Subcutaneous adipose tissue (tissue), 4 donors: ENCODE data around the gene LCE6A. TPM values are rescaled to one million over a fixed set of nuclear protein-coding genes. Genes with fewer than 3 reads are reported as not detected.

Experiments used
- total RNA-seq, 4 donors: library from RNA; depleted of rRNA; stranded (reverse); fragments of >200 nt; gene quantifications; one replicate each; pipeline ENCODE4 v1.1.0, GENCODE V29; 2016
- TF ChIP-seq, protein P1 (sequence below): fragments of 450-650 bp; IDR thresholded peaks from one replicate; pipeline ENCODE4 v1.5.1; 2016; ENCODE audit warnings: low read depth, mild to moderate bottlenecking, control low read depth, antibody characterized with exemption, moderate library complexity

The LCE6A gene
- total RNA-seq, 4 donors from 2014 or later: not detected

- TF ChIP-seq, protein P1, sequence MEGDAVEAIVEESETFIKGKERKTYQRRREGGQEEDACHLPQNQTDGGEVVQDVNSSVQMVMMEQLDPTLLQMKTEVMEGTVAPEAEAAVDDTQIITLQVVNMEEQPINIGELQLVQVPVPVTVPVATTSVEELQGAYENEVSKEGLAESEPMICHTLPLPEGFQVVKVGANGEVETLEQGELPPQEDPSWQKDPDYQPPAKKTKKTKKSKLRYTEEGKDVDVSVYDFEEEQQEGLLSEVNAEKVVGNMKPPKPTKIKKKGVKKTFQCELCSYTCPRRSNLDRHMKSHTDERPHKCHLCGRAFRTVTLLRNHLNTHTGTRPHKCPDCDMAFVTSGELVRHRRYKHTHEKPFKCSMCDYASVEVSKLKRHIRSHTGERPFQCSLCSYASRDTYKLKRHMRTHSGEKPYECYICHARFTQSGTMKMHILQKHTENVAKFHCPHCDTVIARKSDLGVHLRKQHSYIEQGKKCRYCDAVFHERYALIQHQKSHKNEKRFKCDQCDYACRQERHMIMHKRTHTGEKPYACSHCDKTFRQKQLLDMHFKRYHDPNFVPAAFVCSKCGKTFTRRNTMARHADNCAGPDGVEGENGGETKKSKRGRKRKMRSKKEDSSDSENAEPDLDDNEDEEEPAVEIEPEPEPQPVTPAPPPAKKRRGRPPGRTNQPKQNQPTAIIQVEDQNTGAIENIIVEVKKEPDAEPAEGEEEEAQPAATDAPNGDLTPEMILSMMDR: no peak
Observed at GRCh38 chr1:152884085-152884484, 41.4 kb downstream of the LCE6A start.

DNA sequence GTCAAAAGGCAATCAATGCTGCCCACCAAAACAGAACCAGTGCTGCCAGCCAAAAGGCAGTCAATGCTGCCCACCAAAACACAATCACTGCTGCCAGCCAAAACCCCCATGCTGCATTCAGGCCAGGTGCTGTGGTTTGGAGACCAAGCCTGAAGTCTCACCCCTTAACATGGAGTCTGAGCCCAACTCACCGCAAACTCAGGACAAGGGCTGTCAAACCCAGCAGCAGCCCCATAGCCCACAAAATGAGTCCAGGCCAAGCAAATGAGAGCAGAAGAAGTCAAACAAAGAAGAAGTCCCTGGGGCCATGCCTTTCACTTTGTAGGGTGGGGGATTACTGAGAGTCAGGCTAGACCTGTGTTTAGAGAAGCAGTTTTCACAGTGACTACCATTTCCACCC, 41.9 kb downstream of the LCE6A start:
- TF ChIP-seq, protein P1: no peak

DNA sequence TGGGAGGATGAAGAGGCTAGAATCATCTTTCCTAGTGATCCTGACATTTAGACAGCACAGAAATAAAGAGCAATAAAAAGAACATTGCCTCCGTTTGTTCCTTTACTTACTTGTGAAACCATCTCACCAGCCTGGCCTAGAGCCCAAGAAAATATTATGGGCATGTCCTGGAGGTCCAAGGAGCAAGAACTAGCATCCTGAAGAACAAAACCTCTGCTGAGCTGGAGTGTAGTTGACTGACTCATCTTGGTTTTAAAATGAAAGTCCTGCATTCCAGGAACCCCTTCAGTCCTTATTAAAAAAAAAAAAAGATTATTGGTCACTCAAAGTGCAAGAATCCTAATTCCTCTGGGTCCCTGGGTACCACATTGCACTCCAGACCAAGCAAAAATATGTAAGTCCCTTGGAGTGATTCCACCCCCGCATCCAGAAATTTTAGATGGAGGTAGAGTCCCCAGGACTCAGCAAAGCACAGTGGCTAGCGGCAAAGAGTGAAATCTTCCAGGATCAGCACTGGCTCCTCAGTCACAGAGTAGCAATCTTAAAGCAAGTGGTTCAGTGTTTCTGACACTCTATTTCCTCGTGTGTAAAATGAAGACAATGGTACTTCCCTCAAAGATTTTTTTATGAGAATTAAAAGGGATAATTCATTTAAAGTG, 42.4 kb downstream of the LCE6A start:
- TF ChIP-seq, protein P1: no peak

DNA sequence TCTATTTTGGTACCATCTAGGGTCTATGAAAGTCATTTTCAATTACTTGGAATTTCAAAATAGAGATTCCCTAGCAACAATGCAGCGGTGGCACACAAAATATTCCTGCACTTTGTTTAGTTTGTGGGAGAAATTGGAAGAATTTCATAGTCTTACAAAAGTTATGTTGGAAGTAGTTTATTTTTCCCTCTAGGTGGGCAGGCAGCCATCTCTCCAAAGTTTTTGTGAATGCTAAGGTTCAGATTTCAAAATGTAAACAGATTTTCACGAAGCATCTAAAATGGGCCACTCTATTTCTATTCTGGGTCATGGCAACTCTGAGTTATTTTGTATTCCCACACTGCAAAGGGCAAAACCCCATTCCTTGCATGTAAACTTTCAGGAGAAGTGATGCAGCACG, 43.4 kb downstream of the LCE6A start:
- TF ChIP-seq, protein P1: no peak

DNA sequence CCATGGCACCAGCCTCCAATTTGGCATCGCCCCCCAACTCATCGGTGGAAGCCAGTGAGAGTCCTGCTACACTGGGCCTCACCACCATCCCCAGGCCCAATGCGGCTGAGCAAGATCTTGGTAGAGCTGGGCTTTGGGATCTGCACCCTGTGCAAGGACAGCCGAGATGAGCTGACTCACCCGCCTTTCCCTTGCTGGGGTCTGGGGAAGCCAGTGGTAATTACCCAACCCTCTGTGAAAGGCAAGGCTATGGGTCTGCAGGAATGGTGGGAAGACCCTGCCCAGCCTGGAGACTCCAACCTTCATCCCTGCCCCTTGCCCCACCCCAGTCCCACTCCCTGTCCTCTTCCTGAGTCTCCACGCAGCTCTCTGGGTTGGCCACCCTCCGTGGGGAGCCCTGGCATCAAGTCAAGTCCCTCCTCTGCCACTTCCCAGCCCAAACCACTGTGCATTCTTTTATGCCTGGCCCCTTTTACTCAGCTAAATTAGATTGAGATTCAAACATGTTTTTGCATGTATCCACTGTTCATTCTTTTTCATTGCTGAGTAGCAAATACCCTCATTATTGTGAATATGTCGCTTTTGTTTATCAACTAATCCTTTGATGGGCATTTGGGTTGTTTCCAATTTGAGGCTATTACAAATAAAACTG, 44.2 kb downstream of the LCE6A start:
- TF ChIP-seq, protein P1: no peak

GRCh38 chr1:152888126-152888525, 45.5 kb downstream of the LCE6A start:
- TF ChIP-seq, protein P1: no peak

Other genes with a start within 250 kb of the LCE6A start
- not detected for gene LCE3C, start 242.6 kb upstream of the LCE6A start, total RNA-seq
- gene LCE3B, start 229.0 kb upstream of the LCE6A start, total RNA-seq: not detected
- gene LCE3A, start 219.8 kb upstream of the LCE6A start, total RNA-seq: not detected
- not detected for gene LCE2D, start 179.5 kb upstream of the LCE6A start, total RNA-seq
- not detected for gene LCE2C, start 167.6 kb upstream of the LCE6A start, total RNA-seq
- gene LCE2B, start 156.7 kb upstream of the LCE6A start, total RNA-seq: not detected
- gene LCE2A, start 144.5 kb upstream of the LCE6A start, total RNA-seq: not detected
- gene LCE4A, start 134.7 kb upstream of the LCE6A start, total RNA-seq: not detected
- not detected for gene KPRP, start 84.8 kb upstream of the LCE6A start, total RNA-seq
- gene LCE1F, start 67.7 kb upstream of the LCE6A start, total RNA-seq: not detected
- not detected for gene LCE1E, start 56.6 kb upstream of the LCE6A start, total RNA-seq
- not detected for gene LCE1D, start 46.1 kb upstream of the LCE6A start, total RNA-seq
- not detected for gene LCE1C, start 36.2 kb upstream of the LCE6A start, total RNA-seq
- not detected for gene LCE1B, start 30.9 kb upstream of the LCE6A start, total RNA-seq
- not detected for gene LCE1A, start 15.4 kb upstream of the LCE6A start, total RNA-seq
- not detected for gene LCE7A, start 17.1 kb downstream of the LCE6A start, total RNA-seq
- gene SMCP, start 35.5 kb downstream of the LCE6A start, total RNA-seq: not detected
- not detected for gene IVL, start 65.7 kb downstream of the LCE6A start, total RNA-seq
- not detected for gene SPRR5, start 104.3 kb downstream of the LCE6A start, total RNA-seq
- not detected for gene SPRR4, start 127.8 kb downstream of the LCE6A start, total RNA-seq
- gene SPRR1A, start 141.2 kb downstream of the LCE6A start, total RNA-seq: not detected
- not detected for gene SPRR3, start 158.9 kb downstream of the LCE6A start, total RNA-seq
- not detected for gene SPRR1B, start 188.3 kb downstream of the LCE6A start, total RNA-seq
- not detected for gene SPRR2D, start 198.3 kb downstream of the LCE6A start, total RNA-seq
- not detected for gene SPRR2A, start 214.7 kb downstream of the LCE6A start, total RNA-seq
- not detected for gene SPRR2B, start 228.8 kb downstream of the LCE6A start, total RNA-seq